ENCODE data around the gene F7. TPM values are rescaled to one million over a fixed set of nuclear protein-coding genes. Genes with fewer than 3 reads are reported as not detected.
"Not testable (repeated sequence)": the region's sequence is repeated elsewhere in the genome, so short reads cannot be mapped to it uniquely, and the experiment has no call there.

The F7 gene
- total RNA-seq, 5 donors from 2014 or later (not counting 1 experiment from before 2014, with no cell fraction given), result 0.13 to 0.23 (median 0.23) TPM; not detected in 2

DNA sequence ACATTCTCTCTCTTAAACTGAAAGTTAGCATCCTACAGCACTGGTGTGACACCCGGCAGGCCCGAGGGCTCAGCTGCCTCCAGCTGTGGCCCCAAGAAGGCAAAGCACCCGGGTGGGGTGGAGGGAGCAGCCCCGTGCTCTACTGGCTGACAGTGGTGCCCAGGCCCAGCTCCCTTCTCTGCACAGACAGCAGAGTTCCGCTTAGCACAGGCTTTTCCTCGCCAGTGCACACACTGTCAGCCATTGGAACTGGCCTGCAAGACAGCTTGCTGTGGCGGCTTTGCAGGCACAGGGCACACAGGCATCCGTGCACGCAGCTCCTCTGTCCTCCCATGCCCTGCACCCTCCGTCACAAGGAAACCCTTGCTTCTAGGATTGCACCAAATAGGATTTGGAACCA lies 3.3 kb upstream of the F7 start:
- H3K27me3 ChIP-seq (replicated peaks in 1 of 2; ENCODE audit: control insufficient read depth in 2 of 2, extremely low read depth in 1 of 2, insufficient read depth in 2 of 2, low read length in 1 of 2), result peaks cover 0 to 22% of the 10 kb centered on the region in 2 experiments
- H3K4me3 ChIP-seq (ENCODE audit: control insufficient read depth in 1 of 2, extremely low read depth in 1 of 2, low read length in 1 of 2); H3K27me3 Mint-ChIP-seq; H3K9me3 ChIP-seq; H3K9me3 Mint-ChIP-seq; CTCF ChIA-PET; DNase-seq; H3K4me3 Mint-ChIP-seq; H3K36me3 ChIP-seq (ENCODE audit: control insufficient read depth in 2 of 2, extremely low read depth in 1 of 2, insufficient read depth in 1 of 2, low read length in 1 of 2); H3K4me1 ChIP-seq (ENCODE audit: control insufficient read depth in 1 of 2, extremely low read depth in 1 of 2, insufficient read depth in 2 of 2, low read length in 2 of 2); H3K27ac Mint-ChIP-seq; H3K36me3 Mint-ChIP-seq; H3K4me1 Mint-ChIP-seq; POLR2A ChIA-PET; H3K27ac ChIP-seq (ENCODE audit: low read length); ATAC-seq (replicated peaks in 1 of 4): not testable (repeated sequence)
- WGBS (ENCODE audit: insufficient coverage), result 73% methylated on average over 7 of the region's 10 CpGs

DNA sequence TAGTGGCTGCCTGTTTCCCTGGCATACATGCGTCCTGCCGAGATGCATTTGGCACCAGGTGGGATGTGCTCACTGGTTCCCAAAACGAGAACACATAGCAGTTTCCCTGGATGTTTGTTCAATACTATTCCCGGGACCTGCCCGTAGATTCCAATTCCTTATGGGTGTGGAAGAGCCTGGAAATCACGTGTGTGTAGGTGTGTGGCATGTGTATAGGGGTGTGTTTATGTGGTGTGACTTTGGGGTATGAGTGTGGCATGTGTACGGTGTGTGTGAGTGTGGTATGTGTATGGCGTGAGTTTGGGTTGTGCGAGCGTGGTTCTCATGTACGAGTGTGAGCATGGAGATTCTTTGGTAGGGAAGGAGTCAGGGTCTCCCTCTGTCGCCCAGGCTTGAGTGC lies 2.9 kb upstream of the F7 start:
- no peaks in the 10 kb centered on the region for H3K4me1 Mint-ChIP-seq
- WGBS (ENCODE audit: insufficient coverage), result 96% methylated on average over 8 of the region's 12 CpGs
- Histone ChIP-seq H3K4me1 (ENCODE audit: control insufficient read depth in 1 of 2, extremely low read depth in 1 of 2, insufficient read depth in 2 of 2, low read length in 2 of 2) (no peaks in the 10 kb centered on the region), H3K36me3 (ENCODE audit: control insufficient read depth in 2 of 2, extremely low read depth in 1 of 2, insufficient read depth in 1 of 2, low read length in 1 of 2) (no peaks in the 10 kb centered on the region), H3K9me3 (no peaks in the 10 kb centered on the region), H3K27ac (ENCODE audit: low read length) (no peak overlapping the region), H3K4me3 (ENCODE audit: control insufficient read depth in 1 of 2, extremely low read depth in 1 of 2, low read length in 1 of 2) (no peak overlapping the region), H3K27me3 (replicated peaks in 1 of 2; ENCODE audit: control insufficient read depth in 2 of 2, extremely low read depth in 1 of 2, insufficient read depth in 2 of 2, low read length in 1 of 2) (peaks cover 0 to 22% of the 10 kb centered on the region in 2 experiments)
- H3K36me3 Mint-ChIP-seq, result peaks cover 3% of the 10 kb centered on the region
- ChIA-PET POLR2A (no interaction called here), CTCF (no interaction called here)
- no peaks in the 10 kb centered on the region for H3K9me3 Mint-ChIP-seq
- H3K27me3 Mint-ChIP-seq, result peaks cover 0 to 2% of the 10 kb centered on the region in 2 donors
- H3K4me3 Mint-ChIP-seq, result no peak overlapping the region
- ATAC-seq (replicated peaks in 1 of 4) (no peak), DNase-seq (no peak)
- H3K27ac Mint-ChIP-seq, result no peak overlapping the region

DNA sequence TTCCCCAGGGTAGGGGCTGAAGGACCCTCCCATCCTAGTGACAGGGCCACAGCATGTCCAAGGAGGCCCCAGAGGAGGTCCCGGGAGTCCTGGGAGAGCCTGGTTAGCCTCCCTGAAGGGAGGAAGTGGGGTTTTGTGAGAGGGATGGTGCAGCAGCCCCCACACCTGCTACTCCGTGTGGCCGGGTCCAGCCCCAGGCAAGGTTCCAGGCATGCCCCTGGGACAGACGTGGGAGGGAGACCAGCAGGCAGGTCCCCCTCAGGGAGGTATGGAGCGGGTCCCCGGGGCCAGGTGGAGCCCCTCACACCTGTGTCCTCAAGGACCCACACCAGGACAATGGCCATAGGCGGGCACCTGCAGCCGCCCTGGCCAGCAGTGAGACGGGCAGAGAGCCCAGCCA lies 1.9 kb upstream of the F7 start:
- H3K4me1 ChIP-seq (ENCODE audit: control insufficient read depth in 1 of 2, extremely low read depth in 1 of 2, insufficient read depth in 2 of 2, low read length in 2 of 2), result no peaks in the 10 kb centered on the region
- H3K9me3 Mint-ChIP-seq, result no peaks in the 10 kb centered on the region
- no peaks in the 10 kb centered on the region for H3K9me3 ChIP-seq
- no peak overlapping the region for H3K4me3 ChIP-seq (ENCODE audit: control insufficient read depth in 1 of 2, extremely low read depth in 1 of 2, low read length in 1 of 2)
- ATAC-seq (replicated peaks in 1 of 4), result no peak
- H3K36me3 ChIP-seq (ENCODE audit: control insufficient read depth in 2 of 2, extremely low read depth in 1 of 2, insufficient read depth in 1 of 2, low read length in 1 of 2), result no peaks in the 10 kb centered on the region
- no peak for DNase-seq
- no peaks in the 10 kb centered on the region for H3K4me1 Mint-ChIP-seq
- ChIA-PET CTCF (no interaction called here), POLR2A (no interaction called here)
- no peak overlapping the region for H3K27ac Mint-ChIP-seq
- no peaks in the 10 kb centered on the region for H3K36me3 Mint-ChIP-seq
- H3K27ac ChIP-seq (ENCODE audit: low read length), result no peak overlapping the region
- no peak overlapping the region for H3K4me3 Mint-ChIP-seq
- H3K27me3 ChIP-seq (replicated peaks in 1 of 2; ENCODE audit: control insufficient read depth in 2 of 2, extremely low read depth in 1 of 2, insufficient read depth in 2 of 2, low read length in 1 of 2), result peaks cover 0 to 22% of the 10 kb centered on the region in 2 experiments
- 80% methylated on average over 9 of the region's 9 CpGs for WGBS (ENCODE audit: insufficient coverage)
- H3K27me3 Mint-ChIP-seq, result peaks cover 0 to 2% of the 10 kb centered on the region in 2 donors

- peaks cover under 1 to 40% of the 10 kb centered on the region in 2 experiments for H3K27me3 ChIP-seq (replicated peaks in 1 of 2; ENCODE audit: control insufficient read depth in 2 of 2, extremely low read depth in 1 of 2, insufficient read depth in 2 of 2, low read length in 1 of 2)
- WGBS (ENCODE audit: insufficient coverage), result 53% methylated on average over 3 of the region's 16 CpGs
- Mint-ChIP-seq H3K36me3 (no peaks in the 10 kb centered on the region), H3K27ac (no peak overlapping the region), H3K4me1 (peaks cover 0 to 3% (median 3%) of the 10 kb centered on the region in 3 donors), H3K4me3 (no peak overlapping the region), H3K9me3 (no peaks in the 10 kb centered on the region), H3K27me3 (peaks cover 0 to 2% of the 10 kb centered on the region in 2 donors)
- no peak for ATAC-seq (replicated peaks in 1 of 4)
- DNase-seq, result no peak
- H3K4me3 ChIP-seq (ENCODE audit: control insufficient read depth in 1 of 2, extremely low read depth in 1 of 2, low read length in 1 of 2), result no peak overlapping the region
- POLR2A ChIA-PET, result no interaction called here
- no peaks in the 10 kb centered on the region for H3K9me3 ChIP-seq
- CTCF ChIA-PET, result no interaction called here
- peaks cover 0 to 14% of the 10 kb centered on the region in 2 experiments for H3K4me1 ChIP-seq (ENCODE audit: control insufficient read depth in 1 of 2, extremely low read depth in 1 of 2, insufficient read depth in 2 of 2, low read length in 2 of 2)
- no peak overlapping the region for H3K27ac ChIP-seq (ENCODE audit: low read length)
- no peaks in the 10 kb centered on the region for H3K36me3 ChIP-seq (ENCODE audit: control insufficient read depth in 2 of 2, extremely low read depth in 1 of 2, insufficient read depth in 1 of 2, low read length in 1 of 2)
Observed at GRCh38 chr13:113105921-113106452, 396 bp downstream of the F7 start.

DNA sequence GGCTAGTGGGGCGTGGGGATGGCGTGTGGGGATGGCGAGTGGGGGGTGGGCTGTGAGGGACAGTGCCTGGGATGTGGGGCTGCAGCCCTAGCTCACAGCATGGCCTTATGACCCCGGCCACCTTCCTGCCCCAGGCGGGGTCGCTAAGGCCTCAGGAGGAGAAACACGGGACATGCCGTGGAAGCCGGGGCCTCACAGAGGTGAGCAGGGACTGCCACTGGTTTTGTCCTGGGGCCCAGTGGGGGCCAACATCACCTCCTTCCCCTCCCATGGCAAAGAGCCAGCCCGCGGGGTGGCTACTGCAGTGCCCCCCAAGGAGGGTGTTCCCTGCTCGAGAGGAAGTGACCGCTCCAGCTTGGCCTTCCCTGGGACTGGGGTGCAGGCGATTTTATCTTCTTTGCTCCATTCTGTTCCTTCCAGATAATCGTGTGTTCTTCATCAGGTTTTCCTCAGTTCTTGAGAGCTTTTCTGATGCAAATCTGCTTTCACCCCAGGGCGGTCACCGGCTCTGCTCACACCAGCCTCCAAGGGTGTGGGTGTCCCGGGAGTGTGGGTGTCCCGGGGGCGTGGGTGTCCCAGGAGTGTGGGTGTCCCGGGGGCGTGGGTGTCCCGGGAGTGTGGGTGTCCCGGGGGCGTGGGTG lies 1.2 kb downstream of the F7 start:
- no peaks in the 10 kb centered on the region for H3K9me3 ChIP-seq
- no peak overlapping the region for H3K4me3 ChIP-seq (ENCODE audit: control insufficient read depth in 1 of 2, extremely low read depth in 1 of 2, low read length in 1 of 2)
- H3K4me3 Mint-ChIP-seq, result no peak overlapping the region
- ChIA-PET CTCF (no interaction called here), POLR2A (no interaction called here)
- no peaks in the 10 kb centered on the region for H3K36me3 Mint-ChIP-seq
- H3K27ac ChIP-seq (ENCODE audit: low read length), result no peak overlapping the region
- WGBS (ENCODE audit: insufficient coverage), result 75% methylated on average over 12 of the region's 25 CpGs
- peaks cover 0 to 2% of the 10 kb centered on the region in 2 donors for H3K27me3 Mint-ChIP-seq
- peaks cover 0 to 16% of the 10 kb centered on the region in 2 experiments for H3K4me1 ChIP-seq (ENCODE audit: control insufficient read depth in 1 of 2, extremely low read depth in 1 of 2, insufficient read depth in 2 of 2, low read length in 2 of 2)
- H3K9me3 Mint-ChIP-seq, result no peaks in the 10 kb centered on the region
- ATAC-seq (replicated peaks in 1 of 4), result no peak
- peaks cover 3 to 45% of the 10 kb centered on the region in 2 experiments for H3K27me3 ChIP-seq (replicated peaks in 1 of 2; ENCODE audit: control insufficient read depth in 2 of 2, extremely low read depth in 1 of 2, insufficient read depth in 2 of 2, low read length in 1 of 2)
- DNase-seq, result no peak
- H3K36me3 ChIP-seq (ENCODE audit: control insufficient read depth in 2 of 2, extremely low read depth in 1 of 2, insufficient read depth in 1 of 2, low read length in 1 of 2), result no peaks in the 10 kb centered on the region
- no peak overlapping the region for H3K27ac Mint-ChIP-seq
- H3K4me1 Mint-ChIP-seq, result peaks cover 0 to 3% (median 3%) of the 10 kb centered on the region in 3 donors

DNA sequence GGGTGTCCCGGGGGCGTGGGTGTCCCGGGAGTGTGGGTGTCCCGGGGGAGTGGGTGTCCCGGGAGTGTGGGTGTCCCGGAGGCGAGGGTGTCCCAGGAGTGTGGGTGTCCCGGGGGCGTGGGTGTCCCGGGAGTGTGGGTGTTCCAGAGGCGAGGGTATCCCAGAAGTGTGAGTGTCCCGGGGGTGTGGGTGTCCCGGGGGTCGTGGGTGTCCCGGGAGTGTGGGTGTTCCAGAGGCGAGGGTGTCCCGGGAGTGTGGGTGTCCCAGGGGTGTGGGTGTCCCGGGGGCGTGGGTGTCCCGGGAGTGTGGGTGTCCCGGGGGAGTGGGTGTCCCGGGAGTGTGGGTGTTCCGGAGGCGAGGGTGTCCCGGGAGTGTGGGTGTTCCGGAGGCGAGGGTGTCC lies 2.9 kb downstream of the F7 start:
- DNase-seq; H3K27ac ChIP-seq (ENCODE audit: low read length); ATAC-seq (replicated peaks in 1 of 4); H3K27ac Mint-ChIP-seq; H3K4me3 ChIP-seq (ENCODE audit: control insufficient read depth in 1 of 2, extremely low read depth in 1 of 2, low read length in 1 of 2); POLR2A ChIA-PET; H3K9me3 ChIP-seq; H3K4me1 Mint-ChIP-seq; H3K36me3 ChIP-seq (ENCODE audit: control insufficient read depth in 2 of 2, extremely low read depth in 1 of 2, insufficient read depth in 1 of 2, low read length in 1 of 2); H3K36me3 Mint-ChIP-seq; H3K9me3 Mint-ChIP-seq; H3K4me3 Mint-ChIP-seq; H3K27me3 Mint-ChIP-seq; CTCF ChIA-PET: not testable (repeated sequence)
- peaks cover 3 to 45% of the 10 kb centered on the region in 2 experiments for H3K27me3 ChIP-seq (replicated peaks in 1 of 2; ENCODE audit: control insufficient read depth in 2 of 2, extremely low read depth in 1 of 2, insufficient read depth in 2 of 2, low read length in 1 of 2)
- H3K4me1 ChIP-seq (ENCODE audit: control insufficient read depth in 1 of 2, extremely low read depth in 1 of 2, insufficient read depth in 2 of 2, low read length in 2 of 2), result peaks cover 0 to 21% of the 10 kb centered on the region in 2 experiments
- WGBS (ENCODE audit: insufficient coverage), result 95% methylated on average over 14 of the region's 27 CpGs

Measured in T-cell (primary cell).